WTC11 (cell line): ENCODE results near the gene TOMM6.
"Not testable (repeated sequence)": the region's sequence is repeated elsewhere in the genome, so short reads cannot be mapped to it uniquely, and the experiment has no call there.

Experiments used
- CTCF ChIP-seq: fragments of 200-600 bp; IDR thresholded peaks from 2 replicates; pipeline ENCODE4 v1.8.0; 2022; ENCODE audit warnings: antibody characterized with exemption
- ELF4 ChIP-seq: sonication (generic); formaldehyde crosslinking; IDR thresholded peaks from 2 replicates; pipeline ENCODE4 v1.8.1; 2022; ENCODE audit warnings: low read depth, mild to moderate bottlenecking, moderate library complexity, missing genetic modification reagents
- GTF2I ChIP-seq: fragments of 250-450 bp; sonication (Bioruptor Pico); conservative IDR thresholded peaks from 2 replicates; pipeline ENCODE4 v1.4.0; 2021; ENCODE audit warnings: mild to moderate bottlenecking
- NR2C2 ChIP-seq: sonication (generic); formaldehyde crosslinking; IDR thresholded peaks from 2 replicates; pipeline ENCODE4 v1.8.0; 2022; ENCODE audit warnings: mild to moderate bottlenecking, missing genetic modification reagents
- OVOL2 ChIP-seq: fragments of 250-450 bp; sonication (Bioruptor Pico); IDR thresholded peaks from 2 replicates; pipeline ENCODE4 v1.9.0; 2021; ENCODE audit warnings: mild to moderate bottlenecking, borderline replicate concordance
- RORB ChIP-seq: fragments of 250-450 bp; sonication (Bioruptor Pico); IDR thresholded peaks from 2 replicates; pipeline ENCODE4 v1.9.0; 2021; ENCODE audit warnings: mild to moderate bottlenecking
- ZNF263 ChIP-seq: sonication (generic); formaldehyde crosslinking; IDR thresholded peaks from 2 replicates; pipeline ENCODE4 v1.8.1; 2022; ENCODE audit warnings: low read depth, mild to moderate bottlenecking, moderate library complexity, missing genetic modification reagents
- ZSCAN18 ChIP-seq: fragments of 250-450 bp; sonication (Bioruptor Pico); IDR thresholded peaks from 2 replicates; pipeline ENCODE4 v2.1.2; 2022; ENCODE audit warnings: mild to moderate bottlenecking, moderate library complexity
- TF ChIP-seq, protein P1 (sequence below): sonication (generic); formaldehyde crosslinking; IDR thresholded peaks from 2 replicates; pipeline ENCODE4 v1.8.1; 2022; ENCODE audit warnings: mild to moderate bottlenecking, missing genetic modification reagents, moderate library complexity, borderline replicate concordance

DNA sequence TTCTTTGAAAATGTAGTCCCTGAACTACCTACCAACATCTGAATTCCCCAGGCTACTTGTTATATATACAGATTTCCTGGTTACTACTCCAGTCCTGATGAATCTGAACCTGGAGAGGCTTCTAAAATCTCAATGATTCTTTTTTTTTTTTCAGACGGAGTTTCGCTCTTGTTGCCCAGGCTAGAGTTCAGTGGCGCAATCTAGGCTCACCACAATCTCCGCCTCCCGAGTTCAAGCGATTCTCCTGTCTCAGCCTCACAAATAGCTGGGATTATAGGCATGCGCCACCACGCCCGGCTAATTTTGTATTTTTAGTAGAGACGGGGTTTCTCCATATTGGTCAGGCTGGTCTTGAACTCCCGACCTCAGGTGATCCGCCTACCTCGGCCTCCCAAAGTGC lies 24.5 kb downstream of the TOMM6 start:
- not testable (repeated sequence) for TF ChIP-seq OVOL2; CTCF; GTF2I (CRISPR knock-in tag); ELF4; ZNF263 (CRISPR knock-in tag); RORB; ZSCAN18 (CRISPR knock-in tag); NR2C2 (CRISPR knock-in tag)
- TF ChIP-seq, protein P1, sequence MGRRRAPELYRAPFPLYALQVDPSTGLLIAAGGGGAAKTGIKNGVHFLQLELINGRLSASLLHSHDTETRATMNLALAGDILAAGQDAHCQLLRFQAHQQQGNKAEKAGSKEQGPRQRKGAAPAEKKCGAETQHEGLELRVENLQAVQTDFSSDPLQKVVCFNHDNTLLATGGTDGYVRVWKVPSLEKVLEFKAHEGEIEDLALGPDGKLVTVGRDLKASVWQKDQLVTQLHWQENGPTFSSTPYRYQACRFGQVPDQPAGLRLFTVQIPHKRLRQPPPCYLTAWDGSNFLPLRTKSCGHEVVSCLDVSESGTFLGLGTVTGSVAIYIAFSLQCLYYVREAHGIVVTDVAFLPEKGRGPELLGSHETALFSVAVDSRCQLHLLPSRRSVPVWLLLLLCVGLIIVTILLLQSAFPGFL (CRISPR knock-in tag), result not testable (repeated sequence)
